GM10248 (cell line): ENCODE results near the gene SLC25A41.

Experiments
- CTCF ChIA-PET: fragments of 300-600 bp; sonication (Branson Sonifier 250); formaldehyde crosslinking; extraction: SDS; loops from one replicate; lab custom pipeline; 2021; ENCODE audit warnings: antibody characterized with exemption; lab: Yijun Ruan, JAX
- POLR2A ChIA-PET: fragments of 350-650 bp; sonication (Branson Sonifier 250); formaldehyde crosslinking; extraction: SDS; loops from one replicate; lab custom pipeline; 2020; ENCODE audit warnings: antibody characterized with exemption; lab: Yijun Ruan, JAX
- DNase-seq: peaks from one replicate; pipeline ENCODE4 v3.0.0; 2012; ENCODE audit errors: extremely low spot score
- CTCF ChIP-seq: IDR thresholded peaks from 2 replicates; pipeline ENCODE4 v1.5.1; 2012; ENCODE audit warnings: mild to moderate bottlenecking, low read depth; ENCODE audit errors: extremely low read depth, missing control alignments, control extremely low read depth

SLC25A41 gene

GRCh38 chr19:6392221-6393073 is 41.1 kb downstream of the SLC25A41 start:
- ChIA-PET POLR2A (interaction anchor here (0.8 kb wide), 1 partner anchor 18 kb away, joined by 4 read pairs; no protein-coding TSS in a partner anchor), CTCF (interaction anchor here (1.3 to 1.5 kb wide), 2 partner anchors 15 to 174 kb away, joined by 3 to 4 read pairs; no protein-coding TSS in a partner anchor)
- no peak for TF ChIP-seq CTCF
- DNase-seq = no peak

GRCh38 chr19:6387372-6387771 is 46.2 kb downstream of the SLC25A41 start:
- POLR2A ChIA-PET = no interaction called here

GRCh38 chr19:6384381-6384780 is 49.2 kb downstream of the SLC25A41 start:
- ChIA-PET CTCF (no interaction called here), POLR2A (interaction anchor here (0.6 kb wide), 1 partner anchor 12 kb away, joined by 3 read pairs; no protein-coding TSS in a partner anchor)
- TF ChIP-seq CTCF = no peak
- DNase-seq = no peak

More at GRCh38 chr19:6387372-6387771, 46.2 kb downstream of the SLC25A41 start:
- CTCF ChIA-PET = no interaction called here
- DNase-seq = no peak
- no peak for TF ChIP-seq CTCF

DNA sequence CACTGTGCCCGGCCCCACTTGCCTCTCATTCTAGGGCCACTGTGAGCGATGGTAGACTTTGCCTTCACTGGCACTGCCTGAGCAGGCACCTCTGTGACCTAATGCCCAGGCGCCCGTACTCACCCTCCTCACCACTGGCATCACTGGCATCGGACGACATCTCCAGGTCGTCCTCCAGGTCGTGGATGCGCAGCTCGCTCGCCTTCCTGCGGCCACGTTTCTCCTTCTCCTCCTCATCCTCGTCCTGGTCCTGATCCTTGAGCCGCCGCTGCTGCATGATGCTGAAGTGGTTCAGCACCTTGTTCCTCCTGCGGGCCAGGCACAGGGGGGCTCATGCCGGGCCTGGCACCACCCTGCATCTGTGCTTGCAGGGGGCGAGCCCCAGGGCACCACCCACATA is 50.4 kb downstream of the SLC25A41 start:
- CTCF ChIA-PET = no interaction called here
- no peak for TF ChIP-seq CTCF
- DNase-seq = no peak
- POLR2A ChIA-PET = interaction anchor here (0.6 kb wide), 1 partner anchor 417 kb away, joined by 7 read pairs; no protein-coding TSS in a partner anchor

GRCh38 chr19:6381030-6381750 is 52.4 kb downstream of the SLC25A41 start:
- no peak for DNase-seq
- CTCF ChIA-PET = no interaction called here
- POLR2A ChIA-PET = no interaction called here
- no peak for TF ChIP-seq CTCF

DNA sequence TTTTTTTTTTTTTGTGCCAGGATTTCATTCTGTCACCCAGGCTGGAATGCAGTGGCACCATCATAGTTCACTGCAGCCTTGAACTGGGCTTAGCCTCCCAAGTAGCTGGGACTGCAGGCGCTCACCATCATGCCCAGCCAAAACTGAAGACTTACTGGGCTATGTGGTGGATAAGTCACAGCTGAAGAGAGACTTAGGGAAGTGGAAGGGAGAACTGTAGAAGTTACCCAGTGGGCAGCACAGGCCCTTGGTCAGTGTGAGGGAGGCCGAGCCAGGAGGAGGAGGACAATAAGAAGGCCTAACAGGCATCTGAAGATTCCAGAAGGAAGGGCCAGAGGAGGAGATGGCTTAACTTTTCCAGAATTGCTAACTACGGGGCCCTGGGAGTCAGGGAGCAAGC is 53.8 kb downstream of the SLC25A41 start:
- TF ChIP-seq CTCF = no peak
- CTCF ChIA-PET = no interaction called here
- DNase-seq = no peak
- POLR2A ChIA-PET = interaction anchor here (0.6 kb wide), 1 partner anchor 205 kb away, joined by 3 read pairs; no protein-coding TSS in a partner anchor
